B cell (primary cell): ENCODE results near the gene PAGE2. TPM values are rescaled to one million over a fixed set of nuclear protein-coding genes. Genes with fewer than 3 reads are reported as not detected.
"Not testable (repeated sequence)": the region's sequence is repeated elsewhere in the genome, so short reads cannot be mapped to it uniquely, and the experiment has no call there.

Experiments
- ATAC-seq: fragments of 200-7000 bp; cut with Tn5 transposase; one replicate; pipeline ENCODE4 v1.10.0; 2021; ENCODE audit warnings: low read depth, mild to moderate bottlenecking, moderate number of reproducible peaks, moderate library complexity
- CTCF ChIA-PET: fragments of 350-600 bp; sonication (Branson Sonifier 250); formaldehyde crosslinking; loops from one replicate; lab custom pipeline; 2021; ENCODE audit warnings: antibody characterized with exemption, inconsistent platforms; lab: Charles Lee
- POLR2A ChIA-PET: fragments of 350-600 bp; sonication (Branson Sonifier 250); formaldehyde crosslinking; loops from one replicate; lab custom pipeline; 2021; ENCODE audit warnings: antibody characterized with exemption; lab: Charles Lee
- DNase-seq: peaks from one replicate; pipeline ENCODE4 v3.0.0; 2013
- H2AFZ ChIP-seq: 2 replicates; pipeline ENCODE4 v1.6.1; 2012; ENCODE audit warnings: mild to moderate bottlenecking, low read depth, low read length; ENCODE audit not compliant: insufficient read depth, poor library complexity, severe bottlenecking
- H3K27ac ChIP-seq, 2 donors: 1 replicate in 1 of 2; 2 replicates in 1 of 2; pipeline ENCODE4 v1.5.1; 2012 to 2013; ENCODE audit warnings: low read length in 2 of 2, mild to moderate bottlenecking in 2 of 2, moderate library complexity in 1 of 2
- H3K27me3 ChIP-seq, 4 experiments: fragments of 200-600 bp in 1 of 4; sonication (generic) in 1 of 4; replicated peaks in 1 of 4; 1 replicate in 2 of 4; 2 replicates in 2 of 4; pipeline versions ENCODE4 v1.6.1 to v1.7.0; 2013 to 2016; ENCODE audit warnings: low read length in 3 of 4, mild to moderate bottlenecking in 2 of 4, mixed read lengths in 1 of 4, moderate library complexity in 1 of 4; ENCODE audit not compliant: insufficient read depth in 4 of 4, control insufficient read depth in 3 of 4; ENCODE audit errors: control extremely low read depth in 1 of 4
- H3K36me3 ChIP-seq, 2 experiments: replicated peaks in 1 of 2; 1 replicate in 1 of 2; 2 replicates in 1 of 2; pipeline versions ENCODE4 v1.6.1 to v1.7.1; 2013; ENCODE audit warnings: low read length in 1 of 2; ENCODE audit not compliant: insufficient read depth in 2 of 2, control insufficient read depth in 1 of 2; ENCODE audit errors: control extremely low read depth in 1 of 2, extremely low read depth in 1 of 2
- H3K4me1 ChIP-seq, 2 donors: fragments of 200-600 bp in 1 of 2; sonication (generic) in 1 of 2; 1 replicate in 1 of 2; 2 replicates in 1 of 2; pipeline versions ENCODE4 v1.5.1 to v1.6.1; 2013 to 2017; ENCODE audit warnings: low read length in 2 of 2; ENCODE audit not compliant: control insufficient read depth in 2 of 2, insufficient read depth in 2 of 2
- H3K4me2 ChIP-seq: replicated peaks from 2 replicates; pipeline ENCODE3; 2012; ENCODE audit warnings: mild to moderate bottlenecking, low read depth, low read length; ENCODE audit not compliant: poor library complexity, severe bottlenecking
- H3K4me3 ChIP-seq, 5 experiments: fragments of 200-600 bp in 1 of 5; sonication (generic) in 1 of 5; 1 replicate in 3 of 5; 2 replicates in 2 of 5; pipeline versions ENCODE4 v1.5.1 to v1.7.0; 2011 to 2016; ENCODE audit warnings: low read length in 4 of 5, mild to moderate bottlenecking in 4 of 5, low read depth in 2 of 5, control low read depth in 1 of 5, moderate library complexity in 1 of 5; ENCODE audit not compliant: insufficient read depth in 1 of 5; ENCODE audit errors: control extremely low read depth in 1 of 5, extremely low read depth in 1 of 5
- H3K79me2 ChIP-seq: fragments of 200-600 bp; sonication (generic); one replicate; pipeline ENCODE4 v1.6.0; 2016; ENCODE audit warnings: low read length; ENCODE audit not compliant: control insufficient read depth, insufficient read depth
- H3K9ac ChIP-seq: fragments of 200-600 bp; sonication (generic); 2 replicates; pipeline ENCODE4 v1.6.1; 2017; ENCODE audit warnings: mild to moderate bottlenecking, low read length, moderate library complexity
- H3K9me3 ChIP-seq, 3 donors: one replicate each; pipeline versions ENCODE4 v1.6.1 to v1.7.1; 2013; ENCODE audit warnings: low read length in 2 of 3; ENCODE audit not compliant: control insufficient read depth in 2 of 3, insufficient read depth in 1 of 3; ENCODE audit errors: control extremely low read depth in 1 of 3
- H4K20me1 ChIP-seq: 2 replicates; pipeline ENCODE4 v1.6.0; 2012; ENCODE audit warnings: mild to moderate bottlenecking, low read length; ENCODE audit not compliant: insufficient read depth, control insufficient read depth, poor library complexity, severe bottlenecking
- H3K27ac Mint-ChIP-seq: one replicate; pipeline ENCODE4 v1.8.0; 2021; ENCODE audit warnings: mixed read lengths
- H3K27me3 Mint-ChIP-seq: one replicate; pipeline ENCODE4 v1.8.0; 2021; ENCODE audit warnings: mixed read lengths
- H3K4me1 Mint-ChIP-seq: one replicate; pipeline ENCODE4 v1.8.0; 2021; ENCODE audit warnings: mixed read lengths
- H3K4me3 Mint-ChIP-seq: one replicate; pipeline ENCODE4 v1.8.0; 2021; ENCODE audit warnings: mixed read lengths
- H3K9me3 Mint-ChIP-seq: one replicate; pipeline ENCODE4 v1.8.0; 2022; ENCODE audit warnings: mixed read lengths; ENCODE audit not compliant: insufficient read depth
- EZH2 ChIP-seq: IDR thresholded peaks from 2 replicates; pipeline ENCODE4 v1.6.1; 2012; ENCODE audit warnings: borderline replicate concordance, low read depth, mild to moderate bottlenecking, moderate library complexity, low read length; ENCODE audit not compliant: insufficient read depth, poor library complexity, severe bottlenecking
- WGBS: methylation state at CpG from one replicate; pipeline ENCODE4 v1.1.5; 2013; ENCODE audit warnings: missing lambda C conversion rate; ENCODE audit not compliant: insufficient coverage; 5-methylcytosine and 5-hydroxymethylcytosine counted together
- intact Hi-C: fragments of 100-400 bp; cut with micrococcal nuclease; formaldehyde crosslinking; loops from one replicate; pipeline ENCODE4 v1.10.0; 2022
- polyA plus RNA-seq: library from polyadenylated mRNA; depleted of rRNA; stranded (reverse); fragments of >200 nt; gene quantifications from 2 replicates; pipeline ENCODE4 v1.2.3, GENCODE V29; 2012
- total RNA-seq, 2 donors: library from RNA; stranded (reverse); fragments of 120-200 nt in 1 of 2; gene quantifications; 1 replicate in 1 of 2; 2 replicates in 1 of 2; pipeline versions ENCODE4 v1.2.3 to v1.2.4, GENCODE V29; 2013 to 2022
- TF ChIP-seq, protein P1 (sequence below): fragments of 200-600 bp; IDR thresholded peaks from one replicate; pipeline ENCODE4 v1.8.0; 2022; ENCODE audit warnings: antibody characterized with exemption, mild to moderate bottlenecking

The PAGE2 gene
- total and polyA plus RNA-seq, 2 donors (not counting 1 experiment from before 2014, with no cell fraction given), result not detected

- no peak for TF ChIP-seq EZH2
- TF ChIP-seq, protein P1, sequence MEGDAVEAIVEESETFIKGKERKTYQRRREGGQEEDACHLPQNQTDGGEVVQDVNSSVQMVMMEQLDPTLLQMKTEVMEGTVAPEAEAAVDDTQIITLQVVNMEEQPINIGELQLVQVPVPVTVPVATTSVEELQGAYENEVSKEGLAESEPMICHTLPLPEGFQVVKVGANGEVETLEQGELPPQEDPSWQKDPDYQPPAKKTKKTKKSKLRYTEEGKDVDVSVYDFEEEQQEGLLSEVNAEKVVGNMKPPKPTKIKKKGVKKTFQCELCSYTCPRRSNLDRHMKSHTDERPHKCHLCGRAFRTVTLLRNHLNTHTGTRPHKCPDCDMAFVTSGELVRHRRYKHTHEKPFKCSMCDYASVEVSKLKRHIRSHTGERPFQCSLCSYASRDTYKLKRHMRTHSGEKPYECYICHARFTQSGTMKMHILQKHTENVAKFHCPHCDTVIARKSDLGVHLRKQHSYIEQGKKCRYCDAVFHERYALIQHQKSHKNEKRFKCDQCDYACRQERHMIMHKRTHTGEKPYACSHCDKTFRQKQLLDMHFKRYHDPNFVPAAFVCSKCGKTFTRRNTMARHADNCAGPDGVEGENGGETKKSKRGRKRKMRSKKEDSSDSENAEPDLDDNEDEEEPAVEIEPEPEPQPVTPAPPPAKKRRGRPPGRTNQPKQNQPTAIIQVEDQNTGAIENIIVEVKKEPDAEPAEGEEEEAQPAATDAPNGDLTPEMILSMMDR, result no peak
- no peak for ATAC-seq
- Mint-ChIP-seq H3K9me3 (no peaks in the 10 kb centered on the region), H3K27me3 (no peaks in the 10 kb centered on the region), H3K4me3 (no peak overlapping the region), H3K4me1 (no peaks in the 10 kb centered on the region), H3K27ac (no peak overlapping the region)
- Histone ChIP-seq H3K9me3 (no peaks in the 10 kb centered on the region), H3K27ac (no peak overlapping the region), H4K20me1 (no peaks in the 10 kb centered on the region), H3K36me3 (no peaks in the 10 kb centered on the region), H3K9ac (no peak overlapping the region), H3K4me3 (no peak overlapping the region), H3K4me2 (no peak overlapping the region), H3K4me1 (no peaks in the 10 kb centered on the region), H3K27me3 (no peaks in the 10 kb centered on the region), H3K79me2 (no peaks in the 10 kb centered on the region), H2AFZ (no peak overlapping the region)
- WGBS, result no CpG with 5 or more reads among the region's 6 CpGs
- intact Hi-C loops, result no loop called here
- CTCF ChIA-PET, result no interaction called here
- DNase-seq, result no peak
- POLR2A ChIA-PET, result no interaction called here
Measured at GRCh38 chrX:55041514-55041913, 47.3 kb upstream of the PAGE2 start.

- POLR2A ChIA-PET, result not testable (repeated sequence)
- no CpG with 5 or more reads among the region's 2 CpGs for WGBS
Measured at GRCh38 chrX:55050599-55050998, 38.2 kb upstream of the PAGE2 start.

More at GRCh38 chrX:55050599-55050998, 38.2 kb upstream of the PAGE2 start:
- H3K27ac Mint-ChIP-seq, H3K4me3 Mint-ChIP-seq, H4K20me1 ChIP-seq, H3K27me3 ChIP-seq, H3K9me3 Mint-ChIP-seq, DNase-seq, H3K4me3 ChIP-seq, H3K4me1 Mint-ChIP-seq, H3K4me2 ChIP-seq, H3K4me1 ChIP-seq, H3K27me3 Mint-ChIP-seq, H3K9ac ChIP-seq, H2AFZ ChIP-seq, H3K27ac ChIP-seq, H3K9me3 ChIP-seq, H3K79me2 ChIP-seq, H3K36me3 ChIP-seq, ATAC-seq, CTCF ChIA-PET: not testable (repeated sequence)
- intact Hi-C loops, result loop anchor here (10.0 kb wide), 2 partner anchors 246 to 1366 kb away; partner anchors contain the start of genes HUWE1 and MAGED2
